A673 (cell line): ENCODE measurements around the gene ZNF641. TPM values are rescaled to one million over a fixed set of nuclear protein-coding genes. Genes with fewer than 3 reads are reported as not detected.

Experiments
- BruUV-seq: library from RNA; stranded (reverse); fragments of 400-500 nt; replicated peaks from 2 replicates; lab custom pipeline; 2021; lab: Mats Ljungman, UMichigan
- CTCF ChIA-PET: fragments of 300-600 bp; sonication (Branson Sonifier 250); formaldehyde crosslinking; loops from one replicate; lab custom pipeline; 2022; ENCODE audit warnings: antibody characterized with exemption; lab: Charles Lee
- POLR2A ChIA-PET: fragments of 300-600 bp; sonication (Branson Sonifier 250); formaldehyde crosslinking; loops from one replicate; lab custom pipeline; 2022; ENCODE audit warnings: antibody characterized with exemption; ENCODE audit not compliant: low non-redundant PET; lab: Charles Lee
- DNase-seq: peaks from one replicate; pipeline ENCODE4 v3.0.0-alpha.2; 2015; ENCODE audit warnings: low spot score
- H3K27ac ChIP-seq: fragments of 200-600 bp; sonication (generic); 2 replicates; pipeline ENCODE4 v1.5.1; 2016; ENCODE audit warnings: mixed run types, low read depth, mild to moderate bottlenecking, mixed read lengths, antibody characterized with exemption, low read length; ENCODE audit not compliant: poor library complexity, severe bottlenecking
- H3K27me3 ChIP-seq: fragments of 200-600 bp; sonication (generic); replicated peaks from 2 replicates; pipeline ENCODE4 v1.6.1; 2017; ENCODE audit warnings: mixed run types, low read depth, mild to moderate bottlenecking, mixed read lengths, antibody characterized with exemption, low read length; ENCODE audit not compliant: insufficient read depth, poor library complexity
- H3K36me3 ChIP-seq: fragments of 200-600 bp; sonication (generic); 2 replicates; pipeline ENCODE4 v1.6.1; 2016; ENCODE audit warnings: mixed run types, mild to moderate bottlenecking, mixed read lengths, antibody characterized with exemption, low read length; ENCODE audit not compliant: insufficient read depth, poor library complexity, severe bottlenecking
- H3K4me1 ChIP-seq: fragments of 200-600 bp; sonication (generic); 2 replicates; pipeline ENCODE4 v1.6.1; 2017; ENCODE audit warnings: mixed run types, mild to moderate bottlenecking, mixed read lengths, antibody characterized with exemption, low read length; ENCODE audit not compliant: insufficient read depth, poor library complexity, severe bottlenecking
- H3K4me3 ChIP-seq: fragments of 200-600 bp; sonication (generic); 2 replicates; pipeline ENCODE4 v1.5.1; 2016; ENCODE audit warnings: low read depth, mixed run types, mild to moderate bottlenecking, mixed read lengths, low read length; ENCODE audit not compliant: poor library complexity, severe bottlenecking
- H3K9me3 ChIP-seq: fragments of 200-600 bp; sonication (generic); 2 replicates; pipeline ENCODE4 v1.6.1; 2016; ENCODE audit warnings: mixed run types, low read depth, mild to moderate bottlenecking, mixed read lengths, antibody characterized with exemption, low read length; ENCODE audit not compliant: poor library complexity, severe bottlenecking
- EZH2 ChIP-seq: fragments of 200-600 bp; sonication (generic); IDR thresholded peaks from 2 replicates; pipeline ENCODE4 v1.6.1; 2017; ENCODE audit warnings: borderline replicate concordance, low read depth, mild to moderate bottlenecking, mixed read lengths, antibody characterized with exemption, low read length; ENCODE audit not compliant: poor library complexity, severe bottlenecking
- intact Hi-C: fragments of 100-400 bp; cut with micrococcal nuclease; formaldehyde crosslinking; loops from one replicate; pipeline ENCODE4 v1.10.0; 2022; ENCODE audit not compliant: unreplicated experiment
- total RNA-seq: library from RNA; stranded (reverse); gene quantifications from 2 replicates; pipeline ENCODE4 v1.2.3, GENCODE V29; 2021
- TF ChIP-seq, protein P1 (sequence below): fragments of 300-800, 200-600 bp; sonication (generic); conservative IDR thresholded peaks from 2 replicates; pipeline ENCODE4 v1.5.1; 2017; ENCODE audit warnings: low read depth, mild to moderate bottlenecking, antibody characterized with exemption, low read length, moderate library complexity, mixed read lengths

The ZNF641 gene
- total RNA-seq, 1 experiment from 2014 or later: 9.9 TPM

DNA sequence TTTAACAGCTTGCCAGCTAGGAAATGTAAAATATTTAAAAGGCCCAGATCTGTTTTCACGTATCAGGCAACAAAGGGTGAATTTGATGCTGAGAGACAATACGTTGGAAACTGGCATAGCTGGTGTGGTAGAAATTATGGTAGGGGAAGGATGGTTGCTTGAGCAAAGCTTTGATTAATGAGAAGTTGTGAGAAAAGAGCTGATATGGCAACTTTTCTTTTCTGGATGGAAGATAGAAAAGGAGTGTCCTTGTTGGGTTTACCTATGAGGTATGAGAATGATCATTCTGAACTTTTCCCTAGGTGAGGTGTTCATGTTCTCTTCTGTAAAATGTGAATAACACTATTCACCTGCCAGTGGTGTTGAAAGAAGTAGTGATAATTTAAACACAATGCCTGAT lies 34.2 kb downstream of the ZNF641 start:
- H3K4me3 ChIP-seq: no peak overlapping the region
- TF ChIP-seq, protein P1, sequence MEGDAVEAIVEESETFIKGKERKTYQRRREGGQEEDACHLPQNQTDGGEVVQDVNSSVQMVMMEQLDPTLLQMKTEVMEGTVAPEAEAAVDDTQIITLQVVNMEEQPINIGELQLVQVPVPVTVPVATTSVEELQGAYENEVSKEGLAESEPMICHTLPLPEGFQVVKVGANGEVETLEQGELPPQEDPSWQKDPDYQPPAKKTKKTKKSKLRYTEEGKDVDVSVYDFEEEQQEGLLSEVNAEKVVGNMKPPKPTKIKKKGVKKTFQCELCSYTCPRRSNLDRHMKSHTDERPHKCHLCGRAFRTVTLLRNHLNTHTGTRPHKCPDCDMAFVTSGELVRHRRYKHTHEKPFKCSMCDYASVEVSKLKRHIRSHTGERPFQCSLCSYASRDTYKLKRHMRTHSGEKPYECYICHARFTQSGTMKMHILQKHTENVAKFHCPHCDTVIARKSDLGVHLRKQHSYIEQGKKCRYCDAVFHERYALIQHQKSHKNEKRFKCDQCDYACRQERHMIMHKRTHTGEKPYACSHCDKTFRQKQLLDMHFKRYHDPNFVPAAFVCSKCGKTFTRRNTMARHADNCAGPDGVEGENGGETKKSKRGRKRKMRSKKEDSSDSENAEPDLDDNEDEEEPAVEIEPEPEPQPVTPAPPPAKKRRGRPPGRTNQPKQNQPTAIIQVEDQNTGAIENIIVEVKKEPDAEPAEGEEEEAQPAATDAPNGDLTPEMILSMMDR: no peak
- no peak for TF ChIP-seq EZH2
- H3K9me3 ChIP-seq: no peaks in the 10 kb centered on the region
- H3K27me3 ChIP-seq: no peaks in the 10 kb centered on the region
- intact Hi-C loops: no loop called here
- BruUV-seq: no TSS peak
- no peak for DNase-seq
- POLR2A ChIA-PET: no interaction called here
- H3K4me1 ChIP-seq: peaks cover 10% of the 10 kb centered on the region
- no peaks in the 10 kb centered on the region for H3K36me3 ChIP-seq
- H3K27ac ChIP-seq: no peak overlapping the region
- CTCF ChIA-PET: no interaction called here

DNA sequence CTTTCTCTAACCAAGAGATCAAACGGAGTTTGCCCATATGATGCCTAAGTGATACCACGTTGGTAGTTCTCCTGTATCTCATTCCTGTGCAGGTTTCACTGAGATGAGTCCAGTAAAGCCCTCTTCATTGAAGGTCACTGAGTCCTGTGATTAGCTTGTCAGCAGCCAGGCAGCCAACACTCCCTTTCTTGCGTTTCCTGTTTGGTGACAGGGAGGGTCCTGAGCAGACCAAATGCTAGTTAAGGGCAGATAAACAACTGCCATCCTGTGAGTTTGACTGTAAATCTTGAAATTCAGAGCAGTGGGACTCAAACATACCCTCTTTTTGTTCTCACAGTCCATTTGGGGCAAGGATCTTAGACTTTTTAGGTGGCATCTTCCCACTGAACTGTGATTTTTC lies 39.4 kb downstream of the ZNF641 start:
- Histone ChIP-seq H3K4me1 (peaks cover 11% of the 10 kb centered on the region), H3K9me3 (no peaks in the 10 kb centered on the region), H3K27ac (no peak overlapping the region), H3K27me3 (no peaks in the 10 kb centered on the region), H3K36me3 (no peaks in the 10 kb centered on the region), H3K4me3 (no peak overlapping the region)
- TF ChIP-seq EZH2: no peak
- TF ChIP-seq, protein P1: no peak
- BruUV-seq: no TSS peak
- POLR2A ChIA-PET: no interaction called here
- DNase-seq: no peak
- intact Hi-C loops: no loop called here
- CTCF ChIA-PET: no interaction called here

DNA sequence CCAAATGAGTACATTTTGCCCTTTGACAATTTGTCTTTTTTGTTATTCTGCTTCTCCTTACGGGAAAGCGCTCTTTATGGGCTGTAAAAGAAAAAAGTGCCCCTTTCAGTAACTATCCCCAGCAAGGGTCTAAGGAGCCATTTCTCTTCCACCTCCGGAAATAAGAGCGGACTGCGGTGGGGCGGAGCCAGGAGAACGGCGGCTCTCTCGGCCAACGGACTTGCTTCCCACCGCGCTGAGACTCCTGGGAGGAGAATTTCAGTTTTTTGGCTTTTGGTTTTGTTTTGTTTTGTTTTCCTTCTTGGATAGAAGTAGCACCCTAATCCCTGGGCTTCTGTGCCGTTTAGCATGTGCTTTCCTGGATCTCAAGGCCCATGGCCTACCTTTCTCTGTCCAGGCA lies 43.5 kb downstream of the ZNF641 start:
- no peaks in the 10 kb centered on the region for H3K36me3 ChIP-seq
- ChIA-PET CTCF (no interaction called here), POLR2A (no interaction called here)
- no peak for DNase-seq
- no peak overlapping the region for H3K27ac ChIP-seq
- BruUV-seq: no TSS peak
- H3K27me3 ChIP-seq: no peaks in the 10 kb centered on the region
- TF ChIP-seq, protein P1: no peak
- TF ChIP-seq EZH2: no peak
- H3K9me3 ChIP-seq: no peaks in the 10 kb centered on the region
- H3K4me1 ChIP-seq: peaks cover 9% of the 10 kb centered on the region
- intact Hi-C loops: no loop called here
- H3K4me3 ChIP-seq: no peak overlapping the region
